MM.1S (cell line): Measurements from ENCODE around the gene SNX20.
A peak's percentile ranks its signal among the peaks of the same experiment; 100 is the strongest.

ENCODE experiments used
- EZH2 ChIP-seq: fragments of 300-600 bp; sonication (generic); optimal IDR thresholded peaks from 2 replicates; pipeline ENCODE3; 2017; ENCODE audit warnings: low read depth, mild to moderate bottlenecking, antibody characterized with exemption, low read length, mixed read lengths
- EZH2phosphoT487 ChIP-seq: fragments of 300-600 bp; sonication (generic); IDR thresholded peaks from 2 replicates; pipeline ENCODE4 v1.6.1; 2018; ENCODE audit warnings: antibody characterized with exemption, low read length
- TF ChIP-seq, protein P1 (sequence below): fragments of 300-600 bp; sonication (generic); IDR thresholded peaks from 2 replicates; pipeline ENCODE4 v1.5.1; 2016; ENCODE audit warnings: antibody characterized with exemption, low read length, mixed read lengths

DNA sequence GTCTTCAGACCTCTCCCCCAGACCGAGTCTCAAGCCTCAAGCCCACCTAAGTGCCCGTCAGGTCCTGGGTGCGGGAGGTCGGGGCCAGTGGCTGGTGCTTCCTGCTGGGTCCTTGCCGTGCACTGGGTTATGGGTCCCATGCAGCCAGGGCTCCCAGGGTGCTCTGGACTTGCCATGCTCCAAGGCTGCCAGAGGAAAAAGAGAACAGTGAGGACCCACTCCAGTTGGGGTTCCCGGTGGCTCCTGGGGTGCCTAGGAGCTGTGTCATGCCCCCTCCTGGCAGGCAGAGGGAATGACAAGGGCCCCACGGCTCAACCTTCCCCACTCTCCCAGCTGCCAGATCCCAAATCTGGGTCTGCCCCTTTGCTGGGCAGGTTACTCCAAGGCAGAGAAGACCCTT is 3.8 kb downstream of the SNX20 start:
- TF ChIP-seq, protein P1, sequence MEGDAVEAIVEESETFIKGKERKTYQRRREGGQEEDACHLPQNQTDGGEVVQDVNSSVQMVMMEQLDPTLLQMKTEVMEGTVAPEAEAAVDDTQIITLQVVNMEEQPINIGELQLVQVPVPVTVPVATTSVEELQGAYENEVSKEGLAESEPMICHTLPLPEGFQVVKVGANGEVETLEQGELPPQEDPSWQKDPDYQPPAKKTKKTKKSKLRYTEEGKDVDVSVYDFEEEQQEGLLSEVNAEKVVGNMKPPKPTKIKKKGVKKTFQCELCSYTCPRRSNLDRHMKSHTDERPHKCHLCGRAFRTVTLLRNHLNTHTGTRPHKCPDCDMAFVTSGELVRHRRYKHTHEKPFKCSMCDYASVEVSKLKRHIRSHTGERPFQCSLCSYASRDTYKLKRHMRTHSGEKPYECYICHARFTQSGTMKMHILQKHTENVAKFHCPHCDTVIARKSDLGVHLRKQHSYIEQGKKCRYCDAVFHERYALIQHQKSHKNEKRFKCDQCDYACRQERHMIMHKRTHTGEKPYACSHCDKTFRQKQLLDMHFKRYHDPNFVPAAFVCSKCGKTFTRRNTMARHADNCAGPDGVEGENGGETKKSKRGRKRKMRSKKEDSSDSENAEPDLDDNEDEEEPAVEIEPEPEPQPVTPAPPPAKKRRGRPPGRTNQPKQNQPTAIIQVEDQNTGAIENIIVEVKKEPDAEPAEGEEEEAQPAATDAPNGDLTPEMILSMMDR, result peak; percentile 34
- TF ChIP-seq EZH2phosphoT487 (no peak), EZH2 (no peak)
